Lower lobe of right lung (tissue), 2 donors: Measurements from ENCODE around the gene CELF4. TPM values are rescaled to one million over a fixed set of nuclear protein-coding genes. Genes with fewer than 3 reads are reported as not detected.

ENCODE experiments used
- ATAC-seq, 2 donors: fragments of 200-7000 bp; cut with Tn5 transposase; one replicate each; pipeline ENCODE4 v1.9.1; 2020 to 2022; ENCODE audit warnings: mild to moderate bottlenecking in 2 of 2, moderate library complexity in 2 of 2
- DNase-seq: peaks from one replicate; pipeline ENCODE4 v3.0.0-alpha.2; 2020
- H3K27ac ChIP-seq: fragments of 200-600 bp; one replicate; pipeline ENCODE4 v1.8.0; 2022
- H3K27me3 ChIP-seq: fragments of 200-600 bp; one replicate; pipeline ENCODE4 v1.8.0; 2022; ENCODE audit warnings: low read depth
- H3K36me3 ChIP-seq: fragments of 200-600 bp; one replicate; pipeline ENCODE4 v1.8.0; 2022; ENCODE audit warnings: mild to moderate bottlenecking
- H3K4me1 ChIP-seq: fragments of 200-600 bp; one replicate; pipeline ENCODE4 v1.8.0; 2022
- H3K4me3 ChIP-seq: fragments of 200-600 bp; one replicate; pipeline ENCODE4 v1.8.0; 2022; ENCODE audit warnings: mild to moderate bottlenecking
- H3K9me3 ChIP-seq: fragments of 200-600 bp; one replicate; pipeline ENCODE4 v1.8.0; 2022
- intact Hi-C: fragments of 100-400 bp; cut with DNase I; formaldehyde crosslinking; loops from one replicate; pipeline ENCODE4 v1.11.0; 2022
- total RNA-seq: library from RNA; stranded (reverse); fragmentation: NEBNext Ultra II Directional; extraction: Animal tissue kit (Norgen Biotek cat#: 25700); gene quantifications from one replicate; pipeline ENCODE4 v1.2.1, GENCODE V29; 2021
- TF ChIP-seq, protein P1 (sequence below): fragments of 200-600 bp; IDR thresholded peaks from one replicate; pipeline ENCODE4 v1.8.0; 2022; ENCODE audit warnings: antibody characterized with exemption, mild to moderate bottlenecking
- donor health status: DM: no; HTN: yes; CAD: no; lungs with severe emphysema.

Gene CELF4
- total RNA-seq, 1 donor from 2014 or later, result 0.38 TPM

- H3K27me3 ChIP-seq, result no peaks in the 10 kb centered on the region
- DNase-seq (no peak), ATAC-seq (no peak)
- H3K4me3 ChIP-seq, result no peak overlapping the region
- no peaks in the 10 kb centered on the region for H3K9me3 ChIP-seq
- no peaks in the 10 kb centered on the region for H3K36me3 ChIP-seq
- no peak overlapping the region for H3K27ac ChIP-seq
- intact Hi-C loops, result no loop called here
- TF ChIP-seq, protein P1, sequence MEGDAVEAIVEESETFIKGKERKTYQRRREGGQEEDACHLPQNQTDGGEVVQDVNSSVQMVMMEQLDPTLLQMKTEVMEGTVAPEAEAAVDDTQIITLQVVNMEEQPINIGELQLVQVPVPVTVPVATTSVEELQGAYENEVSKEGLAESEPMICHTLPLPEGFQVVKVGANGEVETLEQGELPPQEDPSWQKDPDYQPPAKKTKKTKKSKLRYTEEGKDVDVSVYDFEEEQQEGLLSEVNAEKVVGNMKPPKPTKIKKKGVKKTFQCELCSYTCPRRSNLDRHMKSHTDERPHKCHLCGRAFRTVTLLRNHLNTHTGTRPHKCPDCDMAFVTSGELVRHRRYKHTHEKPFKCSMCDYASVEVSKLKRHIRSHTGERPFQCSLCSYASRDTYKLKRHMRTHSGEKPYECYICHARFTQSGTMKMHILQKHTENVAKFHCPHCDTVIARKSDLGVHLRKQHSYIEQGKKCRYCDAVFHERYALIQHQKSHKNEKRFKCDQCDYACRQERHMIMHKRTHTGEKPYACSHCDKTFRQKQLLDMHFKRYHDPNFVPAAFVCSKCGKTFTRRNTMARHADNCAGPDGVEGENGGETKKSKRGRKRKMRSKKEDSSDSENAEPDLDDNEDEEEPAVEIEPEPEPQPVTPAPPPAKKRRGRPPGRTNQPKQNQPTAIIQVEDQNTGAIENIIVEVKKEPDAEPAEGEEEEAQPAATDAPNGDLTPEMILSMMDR, result no peak
- peaks cover 12% of the 10 kb centered on the region for H3K4me1 ChIP-seq
These were observed 263.1 kb downstream of the CELF4 start for GRCh38 chr18:37302519-37302918.

- Histone ChIP-seq H3K36me3 (no peaks in the 10 kb centered on the region), H3K9me3 (no peaks in the 10 kb centered on the region), H3K4me1 (peaks cover 12% of the 10 kb centered on the region), H3K4me3 (no peak overlapping the region), H3K27me3 (no peaks in the 10 kb centered on the region), H3K27ac (no peak overlapping the region)
- TF ChIP-seq, protein P1, result no peak
- ATAC-seq (peak; percentile 89 to 93), DNase-seq (peak; percentile 81)
- intact Hi-C loops, result no loop called here
These were observed 265.9 kb downstream of the CELF4 start for GRCh38 chr18:37299471-37300304.

DNA sequence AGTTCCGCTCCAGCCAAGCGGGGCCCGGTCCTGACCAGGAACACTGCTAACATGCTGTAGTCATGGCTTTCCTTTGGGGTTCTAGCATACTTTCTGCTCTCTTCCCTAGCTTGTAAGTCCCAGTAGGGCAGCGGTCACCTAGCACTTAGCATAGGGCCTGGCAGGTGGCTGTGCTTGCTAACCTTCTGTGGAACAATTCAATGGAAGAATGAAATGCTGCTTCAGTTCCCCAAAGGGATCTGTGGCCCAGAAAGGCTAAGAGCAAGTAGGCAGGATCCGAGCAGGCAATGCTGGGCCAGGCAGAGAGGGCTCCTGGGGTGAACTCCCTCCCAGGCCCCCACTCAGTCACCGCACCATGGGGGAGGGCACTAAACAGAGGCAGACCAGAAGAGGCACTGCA is 266.8 kb downstream of the CELF4 start:
- H3K36me3 ChIP-seq, result no peaks in the 10 kb centered on the region
- H3K9me3 ChIP-seq, result no peaks in the 10 kb centered on the region
- H3K27me3 ChIP-seq, result no peaks in the 10 kb centered on the region
- intact Hi-C loops, result no loop called here
- DNase-seq (no peak), ATAC-seq (peak in 1 of 2 donors; percentile 2)
- no peak overlapping the region for H3K4me3 ChIP-seq
- no peak overlapping the region for H3K27ac ChIP-seq
- TF ChIP-seq, protein P1, result no peak
- H3K4me1 ChIP-seq, result peaks cover 12% of the 10 kb centered on the region

DNA sequence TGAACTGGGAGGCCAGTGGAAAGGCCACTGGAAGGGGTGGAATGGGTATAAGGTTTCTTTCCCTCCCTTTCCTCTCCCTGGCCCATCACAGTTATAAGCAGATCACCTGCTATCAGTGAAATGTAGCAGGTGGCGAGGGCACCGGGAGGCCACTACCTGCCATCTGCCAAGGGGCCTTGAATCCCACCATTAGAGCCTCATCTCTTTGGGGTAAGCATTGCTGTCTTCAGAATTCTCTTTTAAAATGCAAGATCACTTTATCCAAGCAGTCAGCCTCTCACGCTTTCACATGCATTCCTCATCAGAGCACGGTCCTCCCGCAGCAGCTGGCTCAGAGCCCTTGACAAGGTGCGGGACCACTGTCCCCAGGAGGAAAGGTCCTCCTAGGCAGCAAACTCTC is 268.5 kb downstream of the CELF4 start:
- intact Hi-C loops, result no loop called here
- Histone ChIP-seq H3K4me1 (peaks cover 12% of the 10 kb centered on the region), H3K9me3 (no peaks in the 10 kb centered on the region), H3K36me3 (no peaks in the 10 kb centered on the region), H3K27me3 (no peaks in the 10 kb centered on the region), H3K4me3 (no peak overlapping the region), H3K27ac (no peak overlapping the region)
- TF ChIP-seq, protein P1, result no peak
- ATAC-seq, result no peak
- DNase-seq, result no peak

DNA sequence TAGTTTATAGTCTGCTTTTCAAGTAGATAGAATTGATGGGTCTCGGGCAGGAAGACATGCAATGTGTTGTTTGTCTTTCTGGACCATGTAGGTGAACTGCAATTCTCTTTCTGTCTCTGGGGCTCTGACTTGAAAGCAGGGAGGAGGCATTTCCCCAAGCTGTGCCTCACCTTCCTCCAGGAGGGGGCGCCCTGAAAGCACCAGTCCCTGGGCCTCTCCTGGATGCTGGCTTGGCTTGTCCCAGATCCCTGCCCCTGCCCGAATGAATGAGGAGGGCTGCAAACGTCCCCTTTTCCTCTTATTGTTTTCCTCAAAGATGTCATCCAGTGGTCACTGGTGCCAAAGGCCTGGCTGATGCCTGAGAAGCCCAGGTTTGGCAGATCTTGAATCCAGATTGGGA is 270.6 kb downstream of the CELF4 start:
- DNase-seq (no peak), ATAC-seq (no peak)

More for the DNA sequence above, 270.6 kb downstream of the CELF4 start:
- intact Hi-C loops, result no loop called here
- no peaks in the 10 kb centered on the region for H3K27me3 ChIP-seq
- H3K36me3 ChIP-seq, result no peaks in the 10 kb centered on the region
- no peak overlapping the region for H3K4me3 ChIP-seq
- peaks cover 11% of the 10 kb centered on the region for H3K4me1 ChIP-seq
- TF ChIP-seq, protein P1, result peak; percentile 10
- no peaks in the 10 kb centered on the region for H3K9me3 ChIP-seq
- no peak overlapping the region for H3K27ac ChIP-seq
